K562 (cell line): ENCODE results near the gene WFIKKN2. TPM values are rescaled to one million over a fixed set of nuclear protein-coding genes. Genes with fewer than 3 reads are reported as not detected.

Experiments used
- EHMT2 ChIP-seq: fragments of 450-650 bp; IDR thresholded peaks from 2 replicates; pipeline ENCODE4 v1.6.1; 2018; ENCODE audit warnings: antibody characterized with exemption
- HDAC8 ChIP-seq: fragments of 450-650 bp; IDR thresholded peaks from 2 replicates; pipeline ENCODE4 v1.6.1; 2016; ENCODE audit warnings: mild to moderate bottlenecking, missing genetic modification characterization, moderate library complexity, missing compliant biosample characterization
- KLF1 ChIP-seq: fragments of 450-650 bp; IDR thresholded peaks from 2 replicates; pipeline ENCODE4 v1.6.1; 2016; ENCODE audit warnings: missing genetic modification characterization, missing compliant biosample characterization
- PYGO2 ChIP-seq: fragments of 450-650 bp; IDR thresholded peaks from 2 replicates; pipeline ENCODE4 v1.6.1; 2016; ENCODE audit warnings: mild to moderate bottlenecking, missing genetic modification characterization, moderate library complexity, missing compliant biosample characterization
- U2AF2 ChIP-seq: fragments of 200-400 bp; formaldehyde crosslinking; optimal IDR thresholded peaks from 2 replicates; pipeline ENCODE3; 2017; ENCODE audit warnings: low read depth, mild to moderate bottlenecking, low read length
- ZC3H11A ChIP-seq: IDR thresholded peaks from 2 replicates; pipeline ENCODE4 v1.6.1; 2012; ENCODE audit warnings: low read depth, low read length, improper control_type of control experiment
- ZNF766 ChIP-seq: fragments of 200-800 bp; sonication (Bioruptor generic); conservative IDR thresholded peaks from 2 replicates; pipeline ENCODE4 v1.6.1; 2016; ENCODE audit warnings: missing genetic modification characterization, missing compliant biosample characterization
- polyA plus RNA-seq, 8 experiments: library from polyadenylated mRNA; depleted of rRNA in 4 of 8; stranded (reverse) in 5 of 8; unstranded in 3 of 8; fragments of >200 nt; fragmentation: Nextera tagmentation in 2 of 8; fragmentation: Illumina TruSeq in 1 of 8; extraction: Ambion mirVana in 2 of 8; extraction: Trizol in 1 of 8; gene quantifications; 2 replicates each; pipeline versions ENCODE4 v1.2.1 to v1.2.3, GENCODE V29; 2011 to 2014; ENCODE audit warnings: inconsistent platforms in 1 of 8, missing spikeins in 1 of 8
- total RNA-seq, 7 experiments: library from RNA; depleted of rRNA in 6 of 7; stranded (reverse); fragments of >200 nt in 6 of 7; fragmentation: Illumina TruSeq in 2 of 7; extraction: Trizol in 2 of 7; gene quantifications; 2 replicates each; pipeline versions ENCODE4 v1.2.1 to v1.2.3, GENCODE V29; 2011 to 2021; ENCODE audit warnings: low replicate concordance in 1 of 7
- TF ChIP-seq, protein P1 (sequence below): IDR thresholded peaks from 2 replicates; pipeline ENCODE4 v1.6.1; 2011; ENCODE audit warnings: borderline replicate concordance, low read depth, mild to moderate bottlenecking, moderate library complexity, low read length; ENCODE audit not compliant: insufficient read depth, poor library complexity, severe bottlenecking
- TF ChIP-seq, protein P2 (sequence below): sonication (generic); formaldehyde crosslinking; IDR thresholded peaks from 2 replicates; pipeline ENCODE4 v1.8.0; 2022; ENCODE audit warnings: mild to moderate bottlenecking, low read depth, missing genetic modification reagents
- TF ChIP-seq, protein P3 (sequence below): fragments of 250-450 bp; sonication (Bioruptor Pico); IDR thresholded peaks from 2 replicates; pipeline ENCODE4 v1.8.0; 2021; ENCODE audit warnings: moderate library complexity, mild to moderate bottlenecking, inconsistent platforms
- TF ChIP-seq, protein P4 (sequence below): fragments of 250-450 bp; sonication (Bioruptor Pico); IDR thresholded peaks from 2 replicates; pipeline ENCODE4 v1.8.0; 2022; ENCODE audit warnings: inconsistent platforms
- TF ChIP-seq, protein P5 (sequence below): fragments of 250-450 bp; sonication (Bioruptor Pico); IDR thresholded peaks from 2 replicates; pipeline ENCODE4 v1.5.1; 2021; ENCODE audit warnings: mild to moderate bottlenecking
- TF ChIP-seq, protein P6 (sequence below): sonication (generic); formaldehyde crosslinking; IDR thresholded peaks from 2 replicates; pipeline ENCODE4 v1.8.0; 2022; ENCODE audit warnings: mild to moderate bottlenecking, missing genetic modification reagents
- TF ChIP-seq, protein P7 (sequence below), 2 experiments: IDR thresholded peaks; 2 replicates each; pipeline ENCODE4 v1.6.1; 2012; ENCODE audit warnings: improper control_type of control experiment in 2 of 2, low read depth in 2 of 2, low read length in 2 of 2, borderline replicate concordance in 1 of 2

The WFIKKN2 gene
- total and polyA plus RNA-seq, 9 of the 15 experiments (the other 6 are each of a cell fraction or from before 2014, with no cell fraction given), result 0.07 TPM; not detected in 8

DNA sequence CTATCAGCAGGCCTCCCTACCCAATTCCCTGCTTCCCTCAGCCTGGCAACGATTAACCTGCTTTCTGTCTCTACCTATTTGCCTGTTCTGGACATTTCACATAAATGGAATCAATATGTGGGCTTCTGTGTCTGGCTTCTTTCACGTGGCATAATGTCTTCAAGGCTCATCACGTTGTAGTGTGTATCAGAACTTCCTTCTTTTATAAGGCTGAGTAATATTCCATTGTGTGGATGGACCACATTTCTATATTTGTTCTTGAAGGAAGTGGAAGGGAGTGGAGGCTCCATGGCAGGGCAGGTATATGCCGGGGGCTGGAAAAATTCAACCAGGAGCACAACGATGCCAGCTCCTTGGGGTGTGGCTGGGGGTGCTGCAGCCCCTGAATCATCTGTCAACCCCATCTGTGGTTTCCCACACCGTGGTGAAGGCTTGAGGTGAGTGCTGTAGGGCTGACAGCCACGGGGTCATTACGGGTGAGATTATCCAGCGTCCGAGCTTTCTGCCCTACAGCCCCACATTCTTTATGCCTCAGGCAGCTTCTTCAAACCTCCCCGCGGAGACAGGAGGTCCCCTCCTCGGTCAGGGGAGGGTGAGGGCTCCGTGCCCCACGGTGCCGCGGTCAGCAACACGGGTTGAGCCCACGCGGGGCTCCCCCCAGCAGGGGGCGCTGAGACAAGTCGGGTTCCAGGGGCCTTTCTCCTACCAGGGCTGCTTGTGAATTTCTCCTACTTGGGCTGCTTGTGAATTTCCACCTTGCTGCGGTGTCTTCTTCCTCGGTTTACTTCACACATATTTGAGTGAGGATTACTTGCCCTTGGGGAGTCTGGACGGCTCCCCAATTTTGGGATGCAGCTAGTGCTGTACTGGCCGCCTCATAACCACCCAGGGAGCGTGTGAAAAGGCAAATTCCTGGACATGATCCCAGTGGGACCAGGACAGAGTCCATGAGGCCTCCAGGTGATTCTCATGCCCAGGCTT lies 18.3 kb upstream of the WFIKKN2 start (continued):
- TF ChIP-seq, protein P1, sequence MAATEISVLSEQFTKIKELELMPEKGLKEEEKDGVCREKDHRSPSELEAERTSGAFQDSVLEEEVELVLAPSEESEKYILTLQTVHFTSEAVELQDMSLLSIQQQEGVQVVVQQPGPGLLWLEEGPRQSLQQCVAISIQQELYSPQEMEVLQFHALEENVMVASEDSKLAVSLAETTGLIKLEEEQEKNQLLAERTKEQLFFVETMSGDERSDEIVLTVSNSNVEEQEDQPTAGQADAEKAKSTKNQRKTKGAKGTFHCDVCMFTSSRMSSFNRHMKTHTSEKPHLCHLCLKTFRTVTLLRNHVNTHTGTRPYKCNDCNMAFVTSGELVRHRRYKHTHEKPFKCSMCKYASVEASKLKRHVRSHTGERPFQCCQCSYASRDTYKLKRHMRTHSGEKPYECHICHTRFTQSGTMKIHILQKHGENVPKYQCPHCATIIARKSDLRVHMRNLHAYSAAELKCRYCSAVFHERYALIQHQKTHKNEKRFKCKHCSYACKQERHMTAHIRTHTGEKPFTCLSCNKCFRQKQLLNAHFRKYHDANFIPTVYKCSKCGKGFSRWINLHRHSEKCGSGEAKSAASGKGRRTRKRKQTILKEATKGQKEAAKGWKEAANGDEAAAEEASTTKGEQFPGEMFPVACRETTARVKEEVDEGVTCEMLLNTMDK, result peak; percentile 88
- TF ChIP-seq, protein P2, sequence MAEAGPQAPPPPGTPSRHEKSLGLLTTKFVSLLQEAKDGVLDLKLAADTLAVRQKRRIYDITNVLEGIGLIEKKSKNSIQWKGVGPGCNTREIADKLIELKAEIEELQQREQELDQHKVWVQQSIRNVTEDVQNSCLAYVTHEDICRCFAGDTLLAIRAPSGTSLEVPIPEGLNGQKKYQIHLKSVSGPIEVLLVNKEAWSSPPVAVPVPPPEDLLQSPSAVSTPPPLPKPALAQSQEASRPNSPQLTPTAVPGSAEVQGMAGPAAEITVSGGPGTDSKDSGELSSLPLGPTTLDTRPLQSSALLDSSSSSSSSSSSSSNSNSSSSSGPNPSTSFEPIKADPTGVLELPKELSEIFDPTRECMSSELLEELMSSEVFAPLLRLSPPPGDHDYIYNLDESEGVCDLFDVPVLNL (CRISPR knock-in tag), result no peak
- TF ChIP-seq, protein P3, sequence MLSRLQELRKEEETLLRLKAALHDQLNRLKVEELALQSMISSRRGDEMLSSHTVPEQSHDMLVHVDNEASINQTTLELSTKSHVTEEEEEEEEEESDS, result no peak
- TF ChIP-seq PYGO2 (tag), result no peak
- no peak for TF ChIP-seq EHMT2
- TF ChIP-seq ZNF766, result no peak
- TF ChIP-seq, protein P4, sequence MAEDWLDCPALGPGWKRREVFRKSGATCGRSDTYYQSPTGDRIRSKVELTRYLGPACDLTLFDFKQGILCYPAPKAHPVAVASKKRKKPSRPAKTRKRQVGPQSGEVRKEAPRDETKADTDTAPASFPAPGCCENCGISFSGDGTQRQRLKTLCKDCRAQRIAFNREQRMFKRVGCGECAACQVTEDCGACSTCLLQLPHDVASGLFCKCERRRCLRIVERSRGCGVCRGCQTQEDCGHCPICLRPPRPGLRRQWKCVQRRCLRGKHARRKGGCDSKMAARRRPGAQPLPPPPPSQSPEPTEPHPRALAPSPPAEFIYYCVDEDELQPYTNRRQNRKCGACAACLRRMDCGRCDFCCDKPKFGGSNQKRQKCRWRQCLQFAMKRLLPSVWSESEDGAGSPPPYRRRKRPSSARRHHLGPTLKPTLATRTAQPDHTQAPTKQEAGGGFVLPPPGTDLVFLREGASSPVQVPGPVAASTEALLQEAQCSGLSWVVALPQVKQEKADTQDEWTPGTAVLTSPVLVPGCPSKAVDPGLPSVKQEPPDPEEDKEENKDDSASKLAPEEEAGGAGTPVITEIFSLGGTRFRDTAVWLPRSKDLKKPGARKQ (CRISPR knock-in tag), result no peak
- no peak for TF ChIP-seq ZC3H11A
- TF ChIP-seq, protein P5, sequence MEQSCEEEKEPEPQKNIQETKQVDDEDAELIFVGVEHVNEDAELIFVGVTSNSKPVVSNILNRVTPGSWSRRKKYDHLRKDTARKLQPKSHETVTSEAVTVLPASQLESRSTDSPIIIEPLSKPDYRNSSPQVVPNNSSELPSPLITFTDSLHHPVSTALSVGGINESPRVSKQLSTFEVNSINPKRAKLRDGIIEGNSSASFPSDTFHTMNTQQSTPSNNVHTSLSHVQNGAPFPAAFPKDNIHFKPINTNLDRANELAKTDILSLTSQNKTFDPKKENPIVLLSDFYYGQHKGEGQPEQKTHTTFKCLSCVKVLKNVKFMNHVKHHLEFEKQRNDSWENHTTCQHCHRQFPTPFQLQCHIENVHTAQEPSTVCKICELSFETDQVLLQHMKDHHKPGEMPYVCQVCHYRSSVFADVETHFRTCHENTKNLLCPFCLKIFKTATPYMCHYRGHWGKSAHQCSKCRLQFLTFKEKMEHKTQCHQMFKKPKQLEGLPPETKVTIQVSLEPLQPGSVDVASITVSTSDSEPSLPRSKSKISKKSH (CRISPR knock-in tag), result no peak
- TF ChIP-seq, protein P6, sequence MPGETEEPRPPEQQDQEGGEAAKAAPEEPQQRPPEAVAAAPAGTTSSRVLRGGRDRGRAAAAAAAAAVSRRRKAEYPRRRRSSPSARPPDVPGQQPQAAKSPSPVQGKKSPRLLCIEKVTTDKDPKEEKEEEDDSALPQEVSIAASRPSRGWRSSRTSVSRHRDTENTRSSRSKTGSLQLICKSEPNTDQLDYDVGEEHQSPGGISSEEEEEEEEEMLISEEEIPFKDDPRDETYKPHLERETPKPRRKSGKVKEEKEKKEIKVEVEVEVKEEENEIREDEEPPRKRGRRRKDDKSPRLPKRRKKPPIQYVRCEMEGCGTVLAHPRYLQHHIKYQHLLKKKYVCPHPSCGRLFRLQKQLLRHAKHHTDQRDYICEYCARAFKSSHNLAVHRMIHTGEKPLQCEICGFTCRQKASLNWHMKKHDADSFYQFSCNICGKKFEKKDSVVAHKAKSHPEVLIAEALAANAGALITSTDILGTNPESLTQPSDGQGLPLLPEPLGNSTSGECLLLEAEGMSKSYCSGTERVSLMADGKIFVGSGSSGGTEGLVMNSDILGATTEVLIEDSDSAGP (CRISPR knock-in tag), result no peak
- TF ChIP-seq U2AF2, result no peak
- TF ChIP-seq, protein P7, sequence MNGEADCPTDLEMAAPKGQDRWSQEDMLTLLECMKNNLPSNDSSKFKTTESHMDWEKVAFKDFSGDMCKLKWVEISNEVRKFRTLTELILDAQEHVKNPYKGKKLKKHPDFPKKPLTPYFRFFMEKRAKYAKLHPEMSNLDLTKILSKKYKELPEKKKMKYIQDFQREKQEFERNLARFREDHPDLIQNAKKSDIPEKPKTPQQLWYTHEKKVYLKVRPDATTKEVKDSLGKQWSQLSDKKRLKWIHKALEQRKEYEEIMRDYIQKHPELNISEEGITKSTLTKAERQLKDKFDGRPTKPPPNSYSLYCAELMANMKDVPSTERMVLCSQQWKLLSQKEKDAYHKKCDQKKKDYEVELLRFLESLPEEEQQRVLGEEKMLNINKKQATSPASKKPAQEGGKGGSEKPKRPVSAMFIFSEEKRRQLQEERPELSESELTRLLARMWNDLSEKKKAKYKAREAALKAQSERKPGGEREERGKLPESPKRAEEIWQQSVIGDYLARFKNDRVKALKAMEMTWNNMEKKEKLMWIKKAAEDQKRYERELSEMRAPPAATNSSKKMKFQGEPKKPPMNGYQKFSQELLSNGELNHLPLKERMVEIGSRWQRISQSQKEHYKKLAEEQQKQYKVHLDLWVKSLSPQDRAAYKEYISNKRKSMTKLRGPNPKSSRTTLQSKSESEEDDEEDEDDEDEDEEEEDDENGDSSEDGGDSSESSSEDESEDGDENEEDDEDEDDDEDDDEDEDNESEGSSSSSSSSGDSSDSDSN (IDR thresholded peaks at IDR 0.05; ENCODE audit: borderline replicate concordance in 1 of 2, low read depth in 2 of 2, low read length in 2 of 2), result peak in 1 of 2 experiments; percentile 20; a peak in 1 of 4 replicates
- no peak for TF ChIP-seq HDAC8 (tag)
- TF ChIP-seq KLF1 (tag), result no peak
